ENCODE results near the gene CYP46A1.

DNA sequence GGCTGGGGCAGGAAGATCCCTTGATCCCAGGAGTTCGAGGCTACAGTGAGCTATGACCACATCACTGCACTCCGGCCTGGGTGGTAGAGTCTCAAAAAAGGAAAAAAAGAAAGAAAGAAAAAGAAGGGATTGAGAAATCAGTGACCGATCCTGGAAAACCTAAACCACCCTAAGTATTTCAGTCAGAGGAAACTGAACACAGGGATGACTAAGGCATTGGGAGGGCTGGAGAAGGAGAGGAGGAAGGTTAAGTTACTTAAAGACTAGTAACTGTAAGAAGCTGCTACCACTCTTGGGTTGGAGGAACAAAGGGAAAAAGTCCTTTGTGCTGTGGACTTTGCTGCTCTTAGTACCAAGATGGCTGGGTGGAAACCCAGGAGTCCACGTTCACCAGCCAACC is 28.6 kb upstream of the CYP46A1 start:
- TF ChIP-seq GATA2 (IDR thresholded peaks at IDR 0.05; ENCODE audit: low read depth, low read length) (no peak), GATA3 (IDR thresholded peaks at IDR 0.05; ENCODE audit: low read depth, low read length) (no peak)
